Esophagus muscularis mucosa (tissue), 4 donors: ENCODE data around the gene TRIM59. TPM values are rescaled to one million over a fixed set of nuclear protein-coding genes. Genes with fewer than 3 reads are reported as not detected.
A peak's percentile ranks its signal among the peaks of the same experiment; 100 is the strongest.

ENCODE experiments used
- DNase-seq: peaks from one replicate; pipeline ENCODE4 v3.0.0-alpha.2; 2017; ENCODE audit errors: extremely low spot score
- H3K27ac ChIP-seq, 4 donors: fragments of 200-600 bp; sonication (generic); replicated peaks in 1 of 4; 1 replicate in 3 of 4; 2 replicates in 1 of 4; pipeline ENCODE4 v1.5.1; 2016 to 2019; ENCODE audit warnings: mild to moderate bottlenecking in 1 of 4
- H3K27me3 ChIP-seq, 4 donors: fragments of 200-600 bp; sonication (generic); one replicate each; pipeline versions ENCODE4 v1.5.1 to v1.6.0; 2016 to 2019
- H3K36me3 ChIP-seq, 4 donors: fragments of 200-600 bp; sonication (generic); one replicate each; pipeline ENCODE4 v1.5.1; 2016 to 2019
- H3K4me1 ChIP-seq, 4 donors: fragments of 200-600 bp; sonication (generic); one replicate each; pipeline ENCODE4 v1.5.1; 2016 to 2019
- H3K4me3 ChIP-seq, 4 donors: fragments of 200-600 bp; sonication (generic); 1 replicate in 2 of 4; 2 replicates in 2 of 4; pipeline ENCODE4 v1.5.1; 2016 to 2019; ENCODE audit warnings: mild to moderate bottlenecking in 4 of 4, moderate library complexity in 1 of 4
- H3K9me3 ChIP-seq, 4 donors: fragments of 200-600 bp; sonication (generic); 1 replicate in 3 of 4; 2 replicates in 1 of 4; pipeline ENCODE4 v1.5.1; 2016 to 2019
- CTCF ChIP-seq, 3 experiments: fragments of 200-600 bp in 2 of 3; fragments of 450-650 bp in 1 of 3; sonication (generic) in 2 of 3; IDR thresholded peaks; one replicate each; pipeline ENCODE4 v1.5.1; 2017 to 2019; ENCODE audit warnings: antibody characterized with exemption in 3 of 3, mild to moderate bottlenecking in 2 of 3, moderate library complexity in 1 of 3
- EP300 ChIP-seq: sonication (generic); formaldehyde crosslinking; IDR thresholded peaks from one replicate; pipeline ENCODE4 v1.6.1; 2017; ENCODE audit warnings: antibody characterized with exemption
- POLR2A ChIP-seq: fragments of 450-650 bp; IDR thresholded peaks from one replicate; pipeline ENCODE4 v1.6.1; 2017; ENCODE audit warnings: antibody characterized with exemption, moderate library complexity, mild to moderate bottlenecking, low read depth
- POLR2AphosphoS5 ChIP-seq, 2 donors: sonication (generic); formaldehyde crosslinking; IDR thresholded peaks; one replicate each; pipeline ENCODE4 v1.6.1; 2017; ENCODE audit warnings: antibody characterized with exemption in 2 of 2
- WGBS: methylation state at CpG from one replicate; pipeline ENCODE4 v1.1.5; 2018; 5-methylcytosine and 5-hydroxymethylcytosine counted together
- intact Hi-C: fragments of 100-400 bp; cut with DNase I; formaldehyde crosslinking; loops from one replicate; pipeline ENCODE4 v1.15.1; 2023
- total RNA-seq, 4 donors: library from RNA; depleted of rRNA; stranded (reverse); fragments of >200 nt; gene quantifications; one replicate each; pipeline versions ENCODE4 v1.1.0 to v1.2.1, GENCODE V29; 2016

Gene TRIM59
- total RNA-seq, 4 donors from 2014 or later = 1.3 to 3.8 (median 1.9) TPM

- no peak for TF ChIP-seq EP300
- no peak for TF ChIP-seq POLR2AphosphoS5 (IDR thresholded peaks at IDR 0.05)
- no peak for TF ChIP-seq POLR2A
- TF ChIP-seq CTCF (IDR thresholded peaks at IDR 0.05) = no peak
- no peaks in the 10 kb centered on the region for H3K36me3 ChIP-seq
- intact Hi-C loops = loop anchor here (10.0 kb wide), 1 partner anchor 161 kb away; the partner anchor contains the start of gene KPNA4
- H3K9me3 ChIP-seq = no peaks in the 10 kb centered on the region
- H3K4me1 ChIP-seq = peaks cover 20 to 25% (median 23%) of the 10 kb centered on the region in 4 donors
- H3K27ac ChIP-seq = peak overlapping the region in 3 of 4 donors; percentile 1 to 37 (median 8)
- 56% methylated on average over 7 of the region's 7 CpGs for WGBS
- H3K4me3 ChIP-seq = peak overlapping the region in 1 of 4 donors; percentile 77
- DNase-seq = no peak
- peaks cover 0 to 16% (median 3%) of the 10 kb centered on the region in 4 donors for H3K27me3 ChIP-seq
These were observed 45.7 kb downstream of the TRIM59 start for GRCh38 chr3:160403796-160404470.

GRCh38 chr3:160403028-160403545 is 46.5 kb downstream of the TRIM59 start:
- Histone ChIP-seq H3K4me3 (peak overlapping the region; percentile 23 to 78 (median 74)), H3K27ac (peak overlapping the region in 3 of 4 donors; percentile 10 to 90 (median 85)), H3K9me3 (no peaks in the 10 kb centered on the region), H3K36me3 (no peaks in the 10 kb centered on the region), H3K4me1 (peaks cover 26 to 30% (median 29%) of the 10 kb centered on the region in 4 donors), H3K27me3 (peaks cover 0 to 16% (median 3%) of the 10 kb centered on the region in 4 donors)
- 58% methylated on average over 2 of the region's 2 CpGs for WGBS
- no peak for TF ChIP-seq CTCF (IDR thresholded peaks at IDR 0.05)
- TF ChIP-seq EP300 = no peak
- TF ChIP-seq POLR2A = no peak
- TF ChIP-seq POLR2AphosphoS5 (IDR thresholded peaks at IDR 0.05) = no peak
- DNase-seq = no peak
- intact Hi-C loops = loop anchor here (10.0 kb wide), 1 partner anchor 162 kb away; the partner anchor contains the start of gene KPNA4

DNA sequence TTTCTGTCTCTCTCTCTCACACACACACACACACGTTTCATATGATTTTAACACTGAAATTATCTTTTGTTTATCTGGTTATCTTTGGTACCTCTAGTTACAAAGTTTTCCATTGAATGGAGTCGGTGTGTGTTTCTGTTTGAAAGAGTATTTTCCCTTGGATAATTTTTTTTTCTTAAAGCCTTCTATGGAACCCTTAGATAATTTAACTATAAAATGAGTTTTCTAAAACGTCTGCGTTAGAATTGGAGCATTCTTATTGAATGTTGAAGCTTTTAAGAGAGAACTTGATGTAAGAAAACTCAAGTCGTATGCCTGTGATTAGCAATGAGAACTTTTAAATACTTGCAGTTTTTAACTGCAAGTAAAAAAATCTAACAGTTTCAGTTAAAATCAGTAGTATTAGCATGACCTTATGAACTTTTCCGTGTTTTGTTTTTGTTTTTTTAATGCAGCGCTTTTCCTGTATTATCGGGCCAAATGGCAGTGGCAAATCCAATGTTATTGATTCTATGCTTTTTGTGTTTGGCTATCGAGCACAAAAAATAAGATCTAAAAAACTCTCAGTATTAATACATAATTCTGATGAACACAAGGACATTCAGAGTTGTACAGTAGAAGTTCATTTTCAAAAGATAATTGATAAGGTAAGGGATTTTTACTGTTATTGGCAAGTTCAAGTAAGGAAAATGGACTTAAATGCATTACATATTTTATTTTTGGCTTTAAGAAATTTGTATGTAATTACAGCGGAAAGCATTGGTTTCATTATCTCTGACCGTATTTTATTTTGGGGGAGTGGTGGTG is 47.2 kb downstream of the TRIM59 start:
- no peak for DNase-seq
- TF ChIP-seq POLR2AphosphoS5 (IDR thresholded peaks at IDR 0.05) (no peak), EP300 (no peak), CTCF (IDR thresholded peaks at IDR 0.05) (no peak), POLR2A (no peak)
- Histone ChIP-seq H3K4me1 (peaks cover 27 to 32% (median 30%) of the 10 kb centered on the region in 4 donors), H3K27ac (peak overlapping the region; percentile 22 to 90 (median 85)), H3K4me3 (peak overlapping the region; percentile 72 to 87 (median 78)), H3K27me3 (peaks cover 0 to 16% (median 3%) of the 10 kb centered on the region in 4 donors), H3K9me3 (no peaks in the 10 kb centered on the region), H3K36me3 (no peaks in the 10 kb centered on the region)
- WGBS = 33% methylated on average over 11 of the region's 11 CpGs
- intact Hi-C loops = loop anchor here (10.0 kb wide), 1 partner anchor 162 kb away; the partner anchor contains the start of gene KPNA4

- Histone ChIP-seq H3K9me3 (no peaks in the 10 kb centered on the region), H3K4me1 (peaks cover 27 to 32% (median 30%) of the 10 kb centered on the region in 4 donors), H3K4me3 (peak overlapping the region; percentile 72 to 87 (median 78)), H3K27ac (peak overlapping the region; percentile 85 to 90 (median 88)), H3K36me3 (no peaks in the 10 kb centered on the region), H3K27me3 (peaks cover 0 to 16% (median 3%) of the 10 kb centered on the region in 4 donors)
- intact Hi-C loops = loop anchor here (10.0 kb wide), 1 partner anchor 163 kb away; the partner anchor contains the start of gene KPNA4
- no peak for DNase-seq
- 8% methylated on average over 16 of the region's 16 CpGs for WGBS
- TF ChIP-seq POLR2AphosphoS5 (IDR thresholded peaks at IDR 0.05) (no peak), POLR2A (no peak), CTCF (IDR thresholded peaks at IDR 0.05) (no peak), EP300 (no peak)
These were observed 48.1 kb downstream of the TRIM59 start for GRCh38 chr3:160401291-160402095.
